Retinal pigment epithelial cell (primary cell): ENCODE results near the gene GRB7.
"Not testable (repeated sequence)": the region's sequence is repeated elsewhere in the genome, so short reads cannot be mapped to it uniquely, and the experiment has no call there.

ENCODE experiments used
- DNase-seq: peaks from one replicate; pipeline ENCODE4 v3.0.0-alpha.2; 2010; ENCODE audit warnings: low read depth
- H3K4me3 ChIP-seq: 2 replicates; pipeline ENCODE4 v1.5.1; 2011; ENCODE audit warnings: mild to moderate bottlenecking, low read length, control low read depth, moderate library complexity
- CTCF ChIP-seq: conservative IDR thresholded peaks from 2 replicates; pipeline ENCODE4 v1.5.1; 2011; ENCODE audit warnings: low read depth, low read length, control low read depth, inconsistent platforms

GRB7 gene

GRCh38 chr17:39704821-39705551 is 32.8 kb upstream of the GRB7 start:
- no peak overlapping the region for H3K4me3 ChIP-seq
- no peak for DNase-seq
- peak; percentile 25 for TF ChIP-seq CTCF

GRCh38 chr17:39705786-39706348 is 31.9 kb upstream of the GRB7 start:
- no peak for DNase-seq
- no peak for TF ChIP-seq CTCF
- H3K4me3 ChIP-seq, result no peak overlapping the region

GRCh38 chr17:39706383-39706782 is 31.4 kb upstream of the GRB7 start:
- no peak for DNase-seq
- no peak overlapping the region for H3K4me3 ChIP-seq
- no peak for TF ChIP-seq CTCF

- no peak overlapping the region for H3K4me3 ChIP-seq
- DNase-seq, result no peak
- no peak for TF ChIP-seq CTCF
These were observed 30.8 kb upstream of the GRB7 start for GRCh38 chr17:39706921-39707337.

GRCh38 chr17:39709319-39709997 is 28.3 kb upstream of the GRB7 start:
- TF ChIP-seq CTCF, result no peak
- H3K4me3 ChIP-seq, result no peak overlapping the region

GRCh38 chr17:39709998-39710964 is 27.5 kb upstream of the GRB7 start:
- TF ChIP-seq CTCF, result no peak
- no peak overlapping the region for H3K4me3 ChIP-seq
- DNase-seq, result no peak

More at GRCh38 chr17:39709319-39709997, 28.3 kb upstream of the GRB7 start:
- no peak for DNase-seq

- not testable (repeated sequence) for H3K4me3 ChIP-seq, DNase-seq
These were observed 26.7 kb upstream of the GRB7 start for GRCh38 chr17:39711071-39711470.
